ENCODE data around the gene PDLIM7.

DNA sequence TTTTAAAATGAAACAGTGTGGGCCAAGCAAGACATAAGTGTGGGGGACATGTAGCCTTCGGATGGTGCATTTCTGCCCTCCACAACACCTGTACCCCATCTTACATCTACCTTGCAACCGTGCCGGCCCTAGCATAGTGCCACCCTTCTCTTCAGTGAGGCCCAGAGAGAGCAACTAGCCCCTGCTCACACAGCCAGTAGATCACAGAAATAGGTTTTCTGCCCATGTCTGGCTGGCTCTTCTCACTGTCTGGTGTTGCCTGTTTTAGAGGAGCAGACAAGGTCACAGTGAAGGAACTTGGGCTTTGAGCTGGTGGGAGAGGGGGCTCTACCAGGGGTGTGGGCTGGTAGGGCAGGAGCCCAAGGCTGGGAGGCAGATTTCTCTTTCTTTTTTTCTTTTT is 11.1 kb downstream of the PDLIM7 start:
- TF ChIP-seq, protein P1, sequence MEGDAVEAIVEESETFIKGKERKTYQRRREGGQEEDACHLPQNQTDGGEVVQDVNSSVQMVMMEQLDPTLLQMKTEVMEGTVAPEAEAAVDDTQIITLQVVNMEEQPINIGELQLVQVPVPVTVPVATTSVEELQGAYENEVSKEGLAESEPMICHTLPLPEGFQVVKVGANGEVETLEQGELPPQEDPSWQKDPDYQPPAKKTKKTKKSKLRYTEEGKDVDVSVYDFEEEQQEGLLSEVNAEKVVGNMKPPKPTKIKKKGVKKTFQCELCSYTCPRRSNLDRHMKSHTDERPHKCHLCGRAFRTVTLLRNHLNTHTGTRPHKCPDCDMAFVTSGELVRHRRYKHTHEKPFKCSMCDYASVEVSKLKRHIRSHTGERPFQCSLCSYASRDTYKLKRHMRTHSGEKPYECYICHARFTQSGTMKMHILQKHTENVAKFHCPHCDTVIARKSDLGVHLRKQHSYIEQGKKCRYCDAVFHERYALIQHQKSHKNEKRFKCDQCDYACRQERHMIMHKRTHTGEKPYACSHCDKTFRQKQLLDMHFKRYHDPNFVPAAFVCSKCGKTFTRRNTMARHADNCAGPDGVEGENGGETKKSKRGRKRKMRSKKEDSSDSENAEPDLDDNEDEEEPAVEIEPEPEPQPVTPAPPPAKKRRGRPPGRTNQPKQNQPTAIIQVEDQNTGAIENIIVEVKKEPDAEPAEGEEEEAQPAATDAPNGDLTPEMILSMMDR (conservative IDR thresholded peaks at IDR 0.05; ENCODE audit: low read length), result no peak
- TF ChIP-seq EZH2phosphoT487 (IDR thresholded peaks at IDR 0.05; ENCODE audit: borderline replicate concordance, low read depth, low read length), result no peak

Data from OCI-LY7 (cell line).